KMS-11 (cell line): ENCODE results near the gene PMPCB.

ENCODE experiments used
- H2AFZ ChIP-seq: fragments of 200-600 bp; sonication (generic); 2 replicates; pipeline ENCODE4 v1.6.1; 2016; ENCODE audit warnings: antibody characterized with exemption, mixed run types, low read depth
- H3K27ac ChIP-seq: fragments of 200-600 bp; sonication (generic); 2 replicates; pipeline ENCODE4 v1.6.1; 2016; ENCODE audit warnings: mild to moderate bottlenecking, mixed run types
- H3K27me3 ChIP-seq: fragments of 200-600 bp; sonication (generic); 2 replicates; pipeline ENCODE4 v1.6.1; 2017; ENCODE audit warnings: mild to moderate bottlenecking, low read depth, mixed run types, moderate library complexity; ENCODE audit not compliant: insufficient read depth
- H3K36me3 ChIP-seq: fragments of 200-600 bp; sonication (generic); 2 replicates; pipeline ENCODE4 v1.6.1; 2017; ENCODE audit warnings: mild to moderate bottlenecking, mixed run types; ENCODE audit not compliant: insufficient read depth
- H3K4me1 ChIP-seq: fragments of 200-600 bp; sonication (generic); 2 replicates; pipeline ENCODE4 v1.6.1; 2016; ENCODE audit warnings: mild to moderate bottlenecking, low read depth, mixed run types; ENCODE audit not compliant: poor library complexity, severe bottlenecking
- H3K4me2 ChIP-seq: fragments of 200-600 bp; sonication (generic); 2 replicates; pipeline ENCODE4 v1.7.0; 2016; ENCODE audit warnings: mild to moderate bottlenecking, mixed run types
- H3K4me3 ChIP-seq: fragments of 200-600 bp; sonication (generic); IDR thresholded peaks from 2 replicates; pipeline ENCODE4 v1.6.1; 2017; ENCODE audit warnings: low read depth, low read length, mixed read lengths; ENCODE audit not compliant: insufficient read depth
- H3K79me2 ChIP-seq: fragments of 200-600 bp; sonication (generic); 2 replicates; pipeline ENCODE4 v1.6.1; 2016; ENCODE audit warnings: low read depth, mixed run types; ENCODE audit not compliant: insufficient read depth
- H3K9ac ChIP-seq: fragments of 200-600 bp; sonication (generic); 2 replicates; pipeline ENCODE4 v1.6.1; 2016; ENCODE audit warnings: mild to moderate bottlenecking, mixed run types
- H4K20me1 ChIP-seq: fragments of 200-600 bp; sonication (generic); 2 replicates; pipeline ENCODE4 v1.6.1; 2016; ENCODE audit warnings: mild to moderate bottlenecking, mixed run types; ENCODE audit not compliant: insufficient read depth
- CTCF ChIP-seq: fragments of 200-600 bp; sonication (generic); conservative IDR thresholded peaks from 2 replicates; pipeline ENCODE4 v1.6.1; 2017; ENCODE audit warnings: low read depth, mild to moderate bottlenecking, antibody characterized with exemption, low read length, moderate library complexity, mixed read lengths

PMPCB gene

GRCh38 chr7:103297837-103298179 is 573 bp downstream of the PMPCB start:
- H3K4me1 ChIP-seq, result peaks cover 35% of the 10 kb centered on the region
- H3K36me3 ChIP-seq, result peaks cover 9% of the 10 kb centered on the region; the same call in 1 of the 2 replicates
- peak overlapping the region; percentile 81 for H3K4me2 ChIP-seq
- peaks cover 47% of the 10 kb centered on the region for H3K79me2 ChIP-seq
- TF ChIP-seq CTCF, result no peak
- peak overlapping the region; percentile 73 for H3K27ac ChIP-seq
- no peaks in the 10 kb centered on the region for H3K27me3 ChIP-seq
- H4K20me1 ChIP-seq, result peaks cover 6% of the 10 kb centered on the region; the same call in 1 of the 2 replicates
- peak overlapping the region; percentile 69 for H2AFZ ChIP-seq
- H3K9ac ChIP-seq, result peak overlapping the region; percentile 81; the same call in 1 of the 2 replicates
- no peak overlapping the region for H3K4me3 ChIP-seq

- Histone ChIP-seq H3K79me2 (peaks cover 50% of the 10 kb centered on the region), H3K36me3 (peaks cover 11% of the 10 kb centered on the region; the same call in 1 of the 2 replicates), H3K4me1 (peaks cover 35% of the 10 kb centered on the region), H3K9ac (no peak overlapping the region), H3K27me3 (no peaks in the 10 kb centered on the region), H2AFZ (no peak overlapping the region), H3K4me3 (no peak overlapping the region), H3K4me2 (peak overlapping the region; percentile 81), H3K27ac (no peak overlapping the region), H4K20me1 (peaks cover 6% of the 10 kb centered on the region; the same call in 1 of the 2 replicates)
- no peak for TF ChIP-seq CTCF
Observed at GRCh38 chr7:103299660-103300059, 2.4 kb downstream of the PMPCB start.

- Histone ChIP-seq H3K27ac (no peak overlapping the region), H3K4me2 (no peak overlapping the region), H3K79me2 (peaks cover 50% of the 10 kb centered on the region), H3K27me3 (no peaks in the 10 kb centered on the region), H2AFZ (no peak overlapping the region), H3K4me3 (no peak overlapping the region), H4K20me1 (peaks cover 6% of the 10 kb centered on the region; the same call in 1 of the 2 replicates), H3K4me1 (peaks cover 32% of the 10 kb centered on the region), H3K36me3 (peaks cover 11% of the 10 kb centered on the region; the same call in 1 of the 2 replicates), H3K9ac (no peak overlapping the region)
- TF ChIP-seq CTCF, result no peak
Observed at GRCh38 chr7:103301441-103301840, 4.2 kb downstream of the PMPCB start.

GRCh38 chr7:103307503-103308231 is 10.4 kb downstream of the PMPCB start:
- TF ChIP-seq CTCF, result no peak
- Histone ChIP-seq H3K4me1 (peaks cover 3% of the 10 kb centered on the region), H3K36me3 (peaks cover 32% of the 10 kb centered on the region; the same call in 1 of the 2 replicates), H3K27me3 (no peaks in the 10 kb centered on the region), H3K4me3 (no peak overlapping the region), H3K79me2 (peaks cover 4% of the 10 kb centered on the region), H4K20me1 (no peaks in the 10 kb centered on the region), H3K27ac (no peak overlapping the region), H2AFZ (no peak overlapping the region), H3K4me2 (no peak overlapping the region), H3K9ac (no peak overlapping the region)
